Endothelial cell of umbilical vein (primary cell): ENCODE measurements around the gene RGS6. TPM values are rescaled to one million over a fixed set of nuclear protein-coding genes. Genes with fewer than 3 reads are reported as not detected.

ENCODE experiments used
- BruUV-seq: library from RNA; stranded (reverse); fragments of 400-500 nt; replicated peaks from 2 replicates; lab custom pipeline; 2021; lab: Mats Ljungman, UMichigan
- CTCF ChIA-PET: fragments of 300-600, 350-600 bp; sonication (Branson Sonifier 250); formaldehyde crosslinking; loops from one replicate; lab custom pipeline; 2021; ENCODE audit warnings: antibody characterized with exemption, inconsistent platforms; lab: Charles Lee
- POLR2A ChIA-PET: fragments of 300-600, 350-600 bp; sonication (Branson Sonifier 250); formaldehyde crosslinking; loops from one replicate; lab custom pipeline; 2021; ENCODE audit warnings: antibody characterized with exemption, inconsistent platforms; lab: Charles Lee
- DNase-seq: peaks from one replicate; pipeline ENCODE4 v3.0.0-alpha.2; 2011; ENCODE audit warnings: low read depth, low spot score
- FAIRE-seq: peaks from 2 replicates; lab custom pipeline; 2011; peaks lifted over from hg19 to GRCh38; lab: Jason Lieb, UNC
- H2AFZ ChIP-seq: 2 replicates; pipeline ENCODE4 v1.6.0; 2012; ENCODE audit warnings: low read depth, low read length, control low read depth, inconsistent platforms
- H3K27ac ChIP-seq: 2 replicates; pipeline ENCODE4 v1.5.1; 2011; ENCODE audit warnings: low read depth, mild to moderate bottlenecking, control low read depth, low read length, moderate library complexity; ENCODE audit not compliant: insufficient read depth
- H3K27me3 ChIP-seq, 2 experiments: 2 replicates each; pipeline versions ENCODE4 v1.6.0 to v1.6.1; 2011; ENCODE audit warnings: low read length in 2 of 2, mixed read lengths in 1 of 2; ENCODE audit not compliant: control insufficient read depth in 2 of 2, insufficient read depth in 2 of 2
- H3K36me3 ChIP-seq, 2 experiments: 2 replicates in 1 of 2; 3 replicates in 1 of 2; pipeline ENCODE4 v1.5.1; 2011; ENCODE audit warnings: low read length in 2 of 2, mild to moderate bottlenecking in 1 of 2, moderate library complexity in 1 of 2; ENCODE audit not compliant: control insufficient read depth in 2 of 2, insufficient read depth in 2 of 2; ENCODE audit errors: extremely low read depth in 1 of 2
- H3K4me1 ChIP-seq: 3 replicates; pipeline ENCODE4 v1.5.1; 2011; ENCODE audit warnings: mild to moderate bottlenecking, low read length; ENCODE audit not compliant: control insufficient read depth, insufficient read depth; ENCODE audit errors: extremely low read depth
- H3K4me2 ChIP-seq: 2 replicates; pipeline ENCODE4 v1.6.1; 2011; ENCODE audit warnings: low read length, control low read depth, mixed read lengths; ENCODE audit not compliant: insufficient read depth
- H3K4me3 ChIP-seq, 3 experiments: fragments of 200-600 bp in 1 of 3; sonication (generic), shearing (Covaris generic) in 1 of 3; replicated peaks in 1 of 3; 2 replicates each; pipeline ENCODE4 v1.5.1; 2011 to 2016; ENCODE audit warnings: control low read depth in 3 of 3, low read length in 3 of 3, mild to moderate bottlenecking in 2 of 3, inconsistent platforms in 1 of 3, low read depth in 1 of 3, moderate library complexity in 1 of 3; ENCODE audit not compliant: insufficient read depth in 1 of 3
- H3K79me2 ChIP-seq: 2 replicates; pipeline ENCODE4 v1.6.0; 2012; ENCODE audit warnings: low read length, inconsistent platforms; ENCODE audit not compliant: control insufficient read depth, insufficient read depth
- H3K9ac ChIP-seq: replicated peaks from 2 replicates; pipeline ENCODE3; 2011; ENCODE audit warnings: low read length, control low read depth; ENCODE audit not compliant: insufficient read depth; ENCODE audit errors: extremely low read depth
- H3K9me1 ChIP-seq: replicated peaks from 3 replicates; pipeline ENCODE4 v1.6.0; 2011; ENCODE audit warnings: mild to moderate bottlenecking, low read length; ENCODE audit not compliant: control insufficient read depth, insufficient read depth; ENCODE audit errors: extremely low read depth
- H3K9me3 ChIP-seq: replicated peaks from 2 replicates; pipeline ENCODE4 v1.5.1; 2012; ENCODE audit warnings: low read length, inconsistent platforms; ENCODE audit not compliant: control insufficient read depth, insufficient read depth
- H4K20me1 ChIP-seq: replicated peaks from 2 replicates; pipeline ENCODE3; 2011; ENCODE audit warnings: mild to moderate bottlenecking, low read length; ENCODE audit not compliant: control insufficient read depth, insufficient read depth; ENCODE audit errors: extremely low read depth
- CTCF ChIP-seq, 2 donors: IDR thresholded peaks; 1 replicate in 1 of 2; 2 replicates in 1 of 2; pipeline ENCODE4 v1.5.1; 2011; ENCODE audit warnings: low read length in 2 of 2, mild to moderate bottlenecking in 2 of 2, moderate library complexity in 2 of 2, control low read depth in 1 of 2, inconsistent platforms in 1 of 2, low read depth in 1 of 2; ENCODE audit not compliant: insufficient read depth in 1 of 2; ENCODE audit errors: extremely low read depth in 1 of 2
- EZH2 ChIP-seq: IDR thresholded peaks from 2 replicates; pipeline ENCODE4 v1.6.1; 2012; ENCODE audit warnings: borderline replicate concordance, low read depth, mild to moderate bottlenecking, moderate library complexity, low read length, inconsistent platforms; ENCODE audit not compliant: severe bottlenecking
- FOS ChIP-seq: IDR thresholded peaks from 2 replicates; pipeline ENCODE4 v1.6.1; 2011; ENCODE audit warnings: mild to moderate bottlenecking, low read length, moderate library complexity, borderline replicate concordance; ENCODE audit not compliant: insufficient read depth
- GATA2 ChIP-seq: IDR thresholded peaks from 2 replicates; pipeline ENCODE4 v1.7.0; 2011; ENCODE audit warnings: low read depth, mild to moderate bottlenecking, moderate library complexity, mixed read lengths, low read length; ENCODE audit not compliant: insufficient read length, insufficient read depth
- JUN ChIP-seq: IDR thresholded peaks from 2 replicates; pipeline ENCODE4 v1.6.1; 2011; ENCODE audit warnings: borderline replicate concordance, low read depth; ENCODE audit not compliant: insufficient read length, insufficient read depth
- MAX ChIP-seq: IDR thresholded peaks from 2 replicates; pipeline ENCODE4 v1.6.1; 2011; ENCODE audit not compliant: insufficient read depth, insufficient read length
- MYC ChIP-seq: IDR thresholded peaks from one replicate; pipeline ENCODE4 v1.6.1; 2011; ENCODE audit warnings: mild to moderate bottlenecking, low read depth, low read length
- POLR2A ChIP-seq: IDR thresholded peaks from 2 replicates; pipeline ENCODE4 v1.6.1; 2012; ENCODE audit warnings: low read depth, mild to moderate bottlenecking, control low read depth, low read length
- POLR2AphosphoS5 ChIP-seq: IDR thresholded peaks from 2 replicates; pipeline ENCODE4 v1.6.1; 2012; ENCODE audit warnings: low read depth, mild to moderate bottlenecking, control low read depth, low read length, moderate library complexity; ENCODE audit not compliant: insufficient read depth
- dilution Hi-C: fragments of 300-500 bp; cut with MboI; formaldehyde crosslinking; loops from one replicate; pipeline ENCODE4 v1.15.0; 2019; ENCODE audit warnings: low sequenced_read_pairs; ENCODE audit not compliant: extremely low pct_ligation_motif_present
- intact Hi-C: fragments of 100-400 bp; cut with micrococcal nuclease; formaldehyde crosslinking; loops from one replicate; pipeline ENCODE4 v1.10.0; 2022
- polyA plus RNA-seq, 4 experiments: library from polyadenylated mRNA; depleted of rRNA in 3 of 4; stranded (reverse) in 3 of 4; unstranded in 1 of 4; fragments of >200 nt; gene quantifications; 2 replicates each; pipeline versions ENCODE4 v1.2.1 to v1.2.3, GENCODE V29; 2011 to 2012; ENCODE audit warnings: missing spikeins in 1 of 4
- total RNA-seq: library from RNA; stranded (reverse); gene quantifications from 2 replicates; pipeline ENCODE4 v1.2.3, GENCODE V29; 2021

The RGS6 gene
- total and polyA plus RNA-seq, 2 donors (not counting 3 experiments of a cell fraction or from before 2014, with no cell fraction given): not detected

GRCh38 chr14:72578514-72578913, 646.3 kb downstream of the RGS6 start:
- Histone ChIP-seq H3K9ac (no peak overlapping the region), H3K27ac (no peak overlapping the region), H3K4me3 (no peak overlapping the region), H4K20me1 (no peaks in the 10 kb centered on the region), H3K79me2 (no peaks in the 10 kb centered on the region), H3K36me3 (no peaks in the 10 kb centered on the region), H3K9me3 (no peaks in the 10 kb centered on the region), H3K4me1 (no peaks in the 10 kb centered on the region), H3K4me2 (no peak overlapping the region), H2AFZ (no peak overlapping the region), H3K9me1 (no peaks in the 10 kb centered on the region), H3K27me3 (peaks cover 23 to 48% of the 10 kb centered on the region in 2 experiments)
- no TSS peak for BruUV-seq
- FAIRE-seq (no peak), DNase-seq (no peak)
- TF ChIP-seq JUN: no peak
- TF ChIP-seq POLR2AphosphoS5: no peak
- TF ChIP-seq CTCF (IDR thresholded peaks at IDR 0.05; ENCODE audit: extremely low read depth in 1 of 2, insufficient read depth in 1 of 2, low read depth in 1 of 2, low read length in 2 of 2): no peak
- no peak for TF ChIP-seq GATA2
- TF ChIP-seq MYC: no peak
- TF ChIP-seq FOS: no peak
- TF ChIP-seq POLR2A: no peak
- no peak for TF ChIP-seq MAX
- TF ChIP-seq EZH2: no peak
- intact Hi-C loops: no loop called here
- dilution Hi-C loops: no loop called here
- ChIA-PET POLR2A (no interaction called here), CTCF (no interaction called here)
